Measurements from ENCODE around the gene PLXNC1. TPM values are rescaled to one million over a fixed set of nuclear protein-coding genes. Genes with fewer than 3 reads are reported as not detected.

The PLXNC1 gene
- total RNA-seq, 1 experiment from 2014 or later, result 0.02 TPM

DNA sequence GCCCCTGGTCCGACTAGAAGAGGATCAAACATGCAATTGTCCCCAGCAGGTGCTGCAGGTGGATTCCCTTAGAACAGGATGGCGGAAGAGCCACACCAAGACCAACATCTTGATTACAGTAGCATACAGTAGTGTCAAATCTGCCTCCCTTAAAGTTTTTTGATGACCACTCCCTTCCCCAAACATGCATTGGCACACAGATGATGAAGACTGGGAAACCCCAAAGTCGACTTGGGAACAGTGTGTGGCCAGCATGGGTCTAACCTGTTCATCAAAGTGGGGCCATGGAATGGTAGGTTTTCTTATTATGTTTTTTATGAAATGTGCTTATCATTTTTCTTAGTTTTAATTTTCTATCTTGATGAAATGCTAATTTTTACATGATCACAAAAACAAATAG lies 8.8 kb downstream of the PLXNC1 start:
- DNase-seq (ENCODE audit: extremely low read depth, low read depth), result no peak

DNA sequence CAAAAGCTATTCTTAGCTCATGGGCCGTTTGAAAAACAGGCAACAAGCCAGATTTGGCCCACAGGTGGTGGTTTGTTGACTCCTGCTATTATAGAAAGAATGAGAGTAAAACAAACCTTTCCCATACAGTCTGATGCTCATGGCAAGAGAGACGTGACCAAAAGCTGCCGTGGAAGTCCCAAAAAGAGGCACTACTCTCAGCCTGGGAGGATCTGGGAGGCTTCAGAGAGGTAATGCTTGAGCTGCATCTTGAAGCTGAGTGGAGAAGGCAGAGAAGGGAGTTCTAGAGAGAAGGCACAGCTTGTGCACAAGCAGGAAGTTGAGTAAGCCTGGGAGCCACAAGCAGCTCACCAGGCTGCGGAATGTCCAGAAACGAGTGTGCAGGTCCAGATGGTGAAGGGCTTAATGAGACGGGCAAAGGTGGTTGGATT lies 9.6 kb downstream of the PLXNC1 start:
- DNase-seq (ENCODE audit: extremely low read depth, low read depth), result no peak

DNA sequence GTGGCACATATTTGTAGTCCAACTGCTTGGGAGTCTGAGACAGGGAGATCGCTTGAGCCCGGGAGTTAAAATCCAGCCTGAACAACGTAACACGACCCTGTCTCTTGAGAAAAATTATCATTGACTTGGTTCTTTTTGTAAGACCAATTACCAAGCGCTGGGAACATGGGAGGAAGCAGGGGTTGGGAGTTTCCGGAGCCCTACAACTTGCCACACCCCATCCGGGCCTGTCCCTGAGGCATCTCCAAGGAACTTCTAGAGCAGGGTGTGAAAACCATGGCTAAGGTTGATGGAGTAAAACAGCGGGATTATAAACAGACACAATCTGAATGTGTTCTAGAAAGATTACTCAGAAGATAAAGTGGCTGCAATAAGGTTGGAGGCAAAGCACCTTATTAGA lies 10.3 kb downstream of the PLXNC1 start:
- no peak for DNase-seq (ENCODE audit: extremely low read depth, low read depth)

DNA sequence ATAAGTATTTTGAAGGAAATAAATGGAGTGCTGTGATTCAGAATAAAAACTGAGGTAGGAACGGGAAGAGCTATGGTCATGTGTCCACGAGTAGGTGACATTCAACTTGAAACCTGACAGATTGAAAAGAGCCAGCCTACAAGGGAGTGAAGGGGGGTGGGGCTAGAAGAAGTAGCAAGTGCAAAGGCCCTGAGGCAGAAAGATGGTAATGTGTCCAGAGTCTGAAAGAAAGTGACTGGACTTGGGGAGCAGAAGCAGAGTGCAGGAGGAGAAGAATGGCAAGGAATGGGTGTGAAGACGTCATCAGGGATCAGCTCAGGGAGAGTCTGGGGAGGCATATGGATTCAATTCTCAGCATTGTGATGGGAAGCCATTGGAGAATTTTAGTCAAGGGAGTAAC lies 13.7 kb downstream of the PLXNC1 start:
- DNase-seq (ENCODE audit: extremely low read depth, low read depth), result no peak

DNA sequence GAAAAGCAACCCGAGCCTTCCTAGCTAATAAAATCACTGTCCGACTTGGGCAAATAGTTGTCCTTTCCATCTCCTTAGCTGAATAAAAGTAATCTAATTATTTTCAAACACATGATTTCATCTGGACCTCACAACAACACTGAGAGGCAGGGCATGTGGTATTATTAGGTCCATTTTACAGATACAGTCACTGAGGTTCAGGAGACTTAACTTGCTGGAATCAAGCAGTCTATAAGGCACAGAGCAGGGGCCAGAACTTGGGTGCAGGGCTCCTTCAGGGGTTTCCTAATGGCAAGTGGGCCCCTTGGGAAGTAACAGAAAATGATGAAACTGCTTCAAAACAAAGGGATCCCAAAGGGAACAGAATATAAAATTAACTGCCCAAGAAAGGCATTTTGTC lies 15.5 kb downstream of the PLXNC1 start:
- DNase-seq (ENCODE audit: extremely low read depth, low read depth), result no peak

DNA sequence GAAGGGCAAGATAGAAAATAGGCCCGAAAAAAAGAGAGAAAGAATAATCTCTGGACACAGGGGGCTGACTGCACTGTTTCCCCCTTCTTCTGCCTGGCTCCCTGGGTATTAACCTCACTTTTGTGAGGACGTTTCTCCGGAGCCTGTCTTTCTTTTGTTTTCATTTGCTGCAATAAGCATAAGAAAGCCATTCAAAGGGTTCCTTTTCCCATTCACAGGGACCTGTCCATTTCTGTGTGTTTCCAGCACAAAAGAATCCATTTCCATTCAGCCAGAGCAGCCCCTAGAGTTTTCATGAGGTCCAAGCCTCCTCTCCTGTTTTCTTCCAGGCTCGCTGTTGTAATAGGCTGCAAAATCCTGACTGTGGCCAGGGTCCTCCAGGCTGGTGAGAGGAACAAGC lies 16.8 kb downstream of the PLXNC1 start:
- DNase-seq (ENCODE audit: extremely low read depth, low read depth), result no peak

DNA sequence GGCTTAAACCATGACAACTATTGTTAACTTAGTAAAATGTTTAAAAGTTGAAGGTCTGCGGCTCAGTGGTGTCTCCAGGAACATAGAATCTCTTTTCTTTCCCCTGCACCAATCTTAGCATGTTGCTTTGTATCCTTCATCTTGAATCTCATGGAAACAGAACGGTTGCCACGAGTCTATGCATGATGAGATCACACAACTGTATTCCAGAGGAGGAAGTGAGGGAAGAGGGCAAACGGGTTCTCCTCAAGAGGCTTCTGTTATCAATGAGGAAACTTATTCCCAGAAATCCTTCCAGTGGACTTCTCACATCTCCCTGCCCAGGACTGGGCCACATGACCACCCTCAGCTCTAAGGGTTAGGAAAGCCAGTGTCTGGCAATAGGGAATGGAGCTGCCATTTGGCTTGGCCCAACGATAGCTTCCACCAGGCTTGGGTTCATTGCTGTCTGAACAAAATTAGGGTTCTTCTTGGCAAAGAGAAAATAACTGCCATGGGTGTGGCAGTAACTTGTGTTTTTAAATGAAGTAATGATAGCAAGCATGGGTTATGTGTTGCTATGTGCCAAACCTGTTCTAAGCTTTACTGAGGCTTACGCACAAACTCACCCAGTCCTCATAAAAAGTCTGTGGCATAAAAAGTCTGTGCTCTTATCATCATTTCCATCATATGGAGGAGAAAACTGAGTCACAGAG lies 17.4 kb downstream of the PLXNC1 start:
- DNase-seq (ENCODE audit: extremely low read depth, low read depth), result no peak

DNA sequence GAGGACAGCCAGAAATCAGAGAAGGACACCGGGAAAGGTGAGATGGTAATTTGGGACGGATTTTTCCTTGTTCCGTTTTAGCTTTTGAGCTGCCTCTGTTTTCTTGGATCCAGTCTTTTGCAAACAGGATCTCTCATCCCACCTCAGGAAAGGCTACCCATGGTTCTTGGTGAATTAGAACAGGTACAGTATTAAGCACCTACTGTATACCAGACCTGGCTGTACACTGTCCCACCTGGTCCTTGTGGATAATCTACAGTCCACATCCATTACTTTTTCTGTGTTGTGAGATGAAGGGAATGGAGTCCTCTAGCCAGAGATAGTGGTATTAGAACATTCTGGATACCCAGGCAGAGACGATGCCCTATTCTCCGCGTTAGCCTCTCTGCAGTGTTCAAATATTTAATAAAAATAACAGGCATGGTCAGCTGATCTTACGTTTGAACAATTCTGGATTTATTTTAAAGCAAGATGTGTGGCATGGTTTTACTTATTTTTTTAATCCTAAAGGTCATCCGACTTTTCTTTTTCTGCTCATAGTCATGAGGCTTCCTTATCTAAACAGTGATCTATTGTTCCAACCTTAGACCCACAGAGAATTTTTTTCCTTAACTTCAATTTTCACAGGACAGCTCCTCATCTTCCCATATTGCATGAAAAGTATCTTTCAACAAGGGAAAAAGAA lies 18.8 kb downstream of the PLXNC1 start:
- DNase-seq (ENCODE audit: extremely low read depth, low read depth), result no peak

DNA sequence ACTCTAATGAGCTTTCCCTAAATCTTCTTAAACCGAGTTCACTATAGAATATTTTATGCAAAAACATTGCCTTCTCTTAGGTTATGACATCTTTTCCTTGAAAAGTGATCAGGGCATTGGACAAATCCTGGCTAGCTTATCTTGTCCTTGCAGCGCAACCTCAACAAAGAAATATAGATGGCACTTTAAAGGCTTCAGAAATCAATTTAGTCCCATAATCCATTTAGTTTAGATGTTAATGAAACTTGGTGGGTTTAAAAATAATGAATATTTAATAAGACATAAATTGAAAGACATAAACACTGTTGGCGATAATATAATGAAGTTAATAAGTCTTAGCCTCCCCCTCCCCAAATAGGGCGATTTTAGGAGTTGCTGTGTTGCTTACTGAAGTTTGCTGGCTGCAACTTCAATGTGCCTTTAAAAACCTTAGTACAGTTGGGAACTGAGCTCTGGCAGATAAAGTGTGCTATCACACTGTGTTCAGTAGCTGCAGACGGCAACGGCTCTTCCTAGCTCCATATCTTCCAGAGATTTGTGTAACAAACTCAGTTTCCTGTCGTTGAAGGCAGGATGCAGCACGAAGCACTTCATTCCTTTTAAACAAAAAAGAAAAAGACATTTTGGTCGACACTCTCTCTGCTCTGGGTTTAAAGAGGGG lies 19.5 kb downstream of the PLXNC1 start:
- DNase-seq (ENCODE audit: extremely low read depth, low read depth), result no peak

DNA sequence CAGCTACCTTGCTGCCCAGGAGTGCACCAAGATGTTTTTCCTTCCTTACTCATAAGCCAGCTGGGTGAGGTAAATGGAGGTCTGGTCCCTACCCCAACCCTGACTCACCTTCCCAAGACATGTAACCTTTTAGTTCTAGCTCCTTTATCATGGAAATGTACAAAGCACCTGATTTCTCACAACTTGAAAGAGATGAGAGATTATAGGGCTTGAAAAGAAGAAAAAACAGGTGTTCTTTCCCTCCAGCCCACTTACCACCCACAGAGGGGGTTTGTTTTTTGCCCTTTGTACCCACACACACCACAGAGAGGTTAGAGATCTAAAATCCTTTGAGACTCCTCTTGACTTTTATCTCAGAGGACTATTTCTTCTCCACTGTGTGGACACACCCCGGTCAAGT lies 21.1 kb downstream of the PLXNC1 start:
- DNase-seq (ENCODE audit: extremely low read depth, low read depth), result no peak

DNA sequence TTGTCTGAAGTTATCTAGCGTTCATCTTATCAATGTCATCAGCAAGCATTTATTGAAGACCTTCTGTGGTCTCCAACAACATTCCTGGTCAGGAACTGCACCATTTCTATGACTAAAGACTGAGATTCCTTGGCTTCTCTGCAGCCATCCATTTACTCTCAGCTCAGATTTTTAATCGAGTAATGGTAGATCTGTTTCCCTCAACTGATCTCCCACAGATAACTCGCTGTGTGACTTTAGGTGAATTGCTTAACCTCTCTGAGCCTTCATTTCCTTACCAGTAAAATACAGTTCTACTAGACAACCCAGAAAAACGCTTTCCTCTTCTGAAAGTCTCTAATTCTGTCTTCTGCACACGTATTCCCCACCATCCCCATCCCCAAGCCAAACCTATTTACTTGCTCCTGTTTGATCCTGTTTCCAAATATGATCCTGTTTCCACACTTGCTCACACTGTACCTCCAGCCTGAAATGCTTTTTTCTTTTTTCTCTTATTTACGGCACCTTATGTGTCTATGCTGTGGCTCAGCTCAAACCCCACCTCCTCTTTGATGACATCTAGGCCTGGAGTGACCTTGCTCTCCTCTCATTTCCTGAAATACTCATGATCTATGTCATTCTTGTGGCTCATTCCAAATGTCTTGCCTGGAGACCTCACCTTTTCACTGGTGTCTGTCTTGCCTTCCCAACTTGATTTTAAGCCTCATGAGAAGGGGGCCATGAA lies 21.8 kb downstream of the PLXNC1 start:
- no peak for DNase-seq (ENCODE audit: extremely low read depth, low read depth)

DNA sequence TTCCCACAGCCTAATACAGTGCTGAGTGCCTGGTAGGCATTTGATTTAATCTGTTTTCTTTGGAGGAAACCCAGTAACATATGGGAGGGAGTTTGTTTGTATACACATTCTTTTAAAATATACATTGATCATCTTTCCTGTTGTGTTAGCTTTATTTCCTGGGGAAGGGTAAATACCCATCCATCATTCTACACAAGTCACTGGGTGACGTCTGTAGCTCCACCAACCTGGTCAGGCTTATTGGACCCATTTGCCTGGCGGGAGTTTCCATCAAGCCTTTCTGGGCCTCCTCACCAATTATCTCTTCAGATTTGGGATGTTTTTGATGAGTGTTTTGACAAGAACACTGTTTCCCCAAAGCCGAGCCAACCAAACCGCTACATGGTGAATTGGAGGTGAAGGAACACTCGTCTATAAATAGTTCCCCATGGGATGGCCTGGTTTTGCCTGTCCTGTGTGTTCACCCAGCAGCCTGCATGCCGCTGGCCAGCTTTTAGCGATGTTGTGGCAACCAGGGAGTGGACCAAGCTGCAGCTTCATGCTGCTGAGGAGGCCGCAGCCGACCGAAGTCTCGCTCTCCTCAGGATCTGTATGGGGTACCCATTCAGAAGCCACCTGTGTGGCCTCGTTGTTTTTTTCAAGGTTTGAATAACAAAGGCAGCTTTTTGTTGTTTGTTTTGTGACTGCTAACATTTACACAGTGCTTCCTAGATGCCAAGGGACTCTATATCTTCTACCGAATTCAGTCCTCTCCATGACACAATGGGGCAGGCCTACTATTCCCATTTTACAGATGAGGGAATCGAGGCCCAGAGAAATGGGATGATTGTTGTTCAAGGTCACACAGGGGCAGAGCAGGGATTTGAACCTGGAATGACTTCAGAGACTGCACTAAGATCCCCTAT lies 22.6 kb downstream of the PLXNC1 start:
- no peak for DNase-seq (ENCODE audit: extremely low read depth, low read depth)

DNA sequence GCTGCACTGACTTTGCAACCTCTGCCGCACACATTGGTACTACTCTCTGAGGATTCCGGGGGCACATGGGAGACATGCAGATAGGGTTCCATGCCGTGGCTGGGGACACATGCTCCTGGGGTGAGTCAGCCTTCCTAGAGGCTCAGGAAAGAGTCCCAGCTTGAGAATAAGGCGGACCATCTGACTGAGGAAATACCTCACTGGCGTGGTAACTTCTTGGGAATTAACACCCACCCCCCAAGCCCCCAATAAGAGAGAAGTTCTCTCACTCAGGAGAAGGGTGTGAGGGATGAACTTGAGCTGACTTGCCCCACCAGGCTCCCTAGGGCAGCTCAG lies 23.2 kb downstream of the PLXNC1 start:
- DNase-seq (ENCODE audit: extremely low read depth, low read depth), result no peak

DNA sequence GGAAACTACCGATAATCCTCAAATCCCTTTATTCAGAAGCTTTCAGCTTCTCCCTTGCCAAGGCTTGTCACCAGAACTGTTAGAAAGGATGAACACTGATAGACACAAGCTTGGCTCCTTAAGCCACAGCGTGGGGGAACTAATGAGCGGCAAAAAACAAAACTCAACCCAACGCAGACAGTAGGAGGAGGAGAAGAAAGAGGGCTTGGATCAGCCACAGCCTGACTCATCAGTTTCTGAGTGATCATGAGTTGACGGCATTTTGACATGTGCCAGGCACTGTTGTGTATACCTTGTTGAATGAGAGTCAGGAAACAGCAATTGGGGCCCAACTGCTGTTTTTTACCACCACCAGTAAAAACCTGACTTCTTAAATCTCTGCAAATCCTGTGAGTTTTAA lies 23.7 kb downstream of the PLXNC1 start:
- no peak for DNase-seq (ENCODE audit: extremely low read depth, low read depth)

DNA sequence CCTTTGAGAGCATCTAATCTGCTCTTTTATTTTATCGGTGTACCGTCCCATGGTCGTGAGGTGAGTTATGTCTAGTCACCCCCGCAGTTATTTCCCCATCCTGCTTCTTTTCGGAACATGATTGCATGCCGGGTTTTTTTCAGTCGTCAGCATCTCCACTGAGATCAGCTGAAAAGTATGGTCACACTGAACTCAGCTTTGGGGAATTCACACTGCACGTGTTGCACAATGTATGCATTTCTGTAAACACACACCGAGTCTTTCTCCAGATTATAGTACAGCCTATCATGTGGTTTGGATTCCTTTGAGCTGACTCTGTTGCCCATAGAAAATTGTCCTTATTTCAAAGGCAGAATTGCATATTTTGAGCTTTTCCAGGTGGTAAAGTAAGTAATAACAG lies 24.6 kb downstream of the PLXNC1 start:
- DNase-seq (ENCODE audit: extremely low read depth, low read depth), result no peak

DNA sequence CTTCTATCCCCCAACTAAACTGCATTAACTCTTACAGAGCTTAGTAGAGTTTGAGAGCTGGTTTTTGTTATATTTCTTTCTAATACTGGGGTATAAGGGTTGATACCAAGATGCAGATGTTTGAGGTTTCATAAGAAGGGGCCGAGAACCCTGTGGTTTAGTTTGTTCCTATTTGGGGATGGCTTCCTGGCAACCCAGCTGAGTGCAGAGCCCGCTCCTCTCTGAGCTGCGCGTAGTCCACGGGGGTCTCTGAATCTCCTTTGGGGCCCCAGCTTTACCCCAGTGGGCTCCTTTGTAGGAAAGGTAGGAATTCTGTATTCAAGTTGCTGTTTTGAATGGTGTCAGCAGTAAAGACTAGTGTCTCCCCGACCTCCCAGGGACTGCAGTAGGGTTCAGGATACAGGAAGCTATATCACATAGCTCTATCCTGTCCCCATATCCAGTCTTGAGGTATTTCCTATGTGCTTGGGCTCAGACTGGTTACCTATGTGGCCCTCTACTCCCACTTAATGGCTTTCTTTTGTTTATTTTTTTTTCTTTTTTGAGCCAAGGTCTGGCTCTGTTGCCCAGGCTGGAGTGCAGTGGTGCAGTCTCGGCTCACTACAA lies 25.4 kb downstream of the PLXNC1 start:
- no peak for DNase-seq (ENCODE audit: extremely low read depth, low read depth)

DNA sequence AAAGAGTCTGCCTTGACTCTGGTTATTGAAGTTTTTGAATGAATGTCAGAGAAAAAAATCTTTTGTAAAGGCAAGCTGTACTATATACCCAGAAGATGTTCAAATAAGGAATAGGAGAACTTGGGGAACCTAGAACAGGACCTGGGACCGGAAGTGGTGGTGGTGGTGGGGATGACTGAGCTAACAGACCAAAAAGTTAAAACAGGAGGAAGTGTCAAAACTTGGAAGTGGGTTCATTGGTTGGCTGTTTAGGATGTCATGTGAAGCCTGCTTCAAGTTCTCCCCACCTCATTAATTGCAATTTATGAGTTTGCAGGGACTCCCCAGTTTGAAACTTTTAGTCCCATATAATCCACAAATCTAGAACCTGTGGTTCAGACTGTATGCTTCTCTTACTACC lies 26.2 kb downstream of the PLXNC1 start:
- no peak for DNase-seq (ENCODE audit: extremely low read depth, low read depth)

DNA sequence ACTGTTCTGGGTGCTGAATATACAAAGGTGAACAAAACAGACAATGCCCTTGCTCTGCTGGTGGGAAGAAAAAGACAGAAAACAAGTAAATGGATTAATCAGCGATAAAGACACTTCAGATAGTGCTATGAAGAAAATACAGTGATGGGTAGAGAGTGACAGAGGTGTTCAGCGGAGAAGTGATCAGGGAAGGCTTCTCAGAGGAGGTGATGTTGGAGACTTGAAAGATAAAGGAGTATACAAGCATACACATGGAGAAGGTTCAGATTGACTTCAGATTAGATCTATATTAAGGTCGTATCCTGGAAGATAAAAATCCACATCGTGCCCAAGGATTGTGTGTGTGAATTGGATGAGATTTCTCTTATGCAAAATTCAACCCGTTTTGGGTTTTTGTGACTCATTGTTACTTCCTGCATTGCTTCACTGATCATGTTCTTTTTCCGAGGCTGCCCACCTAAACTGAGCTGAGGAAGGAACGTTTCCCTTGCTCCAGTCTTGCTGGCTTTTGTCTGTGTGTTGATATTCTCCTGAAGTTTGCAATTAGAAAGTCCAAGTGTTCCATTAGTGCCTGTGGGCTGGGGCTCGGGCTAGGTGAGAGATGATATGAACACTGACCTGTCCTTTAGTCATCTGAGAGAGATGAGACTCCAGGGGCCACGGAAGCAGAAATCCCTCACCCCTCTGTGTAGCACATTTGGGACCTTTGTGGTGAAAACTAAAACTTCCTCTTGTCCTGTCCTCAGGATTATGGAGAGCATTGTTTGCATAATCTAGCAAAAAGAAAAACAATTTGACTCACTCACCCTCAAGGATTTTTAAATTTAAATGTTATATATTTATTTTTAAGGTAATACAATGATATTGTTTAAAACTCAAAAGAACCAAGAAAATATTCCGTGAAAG lies 27.6 kb downstream of the PLXNC1 start:
- DNase-seq (ENCODE audit: extremely low read depth, low read depth), result no peak

DNA sequence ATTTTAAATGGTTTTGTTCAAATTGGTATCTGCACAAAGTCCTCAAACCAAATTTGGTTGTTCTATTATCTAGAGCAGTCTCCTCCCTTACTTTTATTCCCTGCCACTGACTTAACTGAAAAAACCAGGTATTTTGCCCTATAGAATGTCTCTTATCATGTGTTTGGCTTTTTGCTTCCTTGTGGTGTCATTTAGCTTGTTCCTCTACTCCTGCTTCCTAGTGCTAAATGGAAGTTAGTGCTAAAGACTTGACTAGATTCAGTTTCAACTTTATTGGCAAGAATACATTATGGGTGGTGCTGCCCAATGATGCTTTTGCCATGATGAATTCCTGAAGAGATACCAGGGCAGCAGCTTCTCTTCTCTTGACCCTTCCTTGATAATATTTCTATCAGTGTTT lies 29.7 kb downstream of the PLXNC1 start:
- DNase-seq (ENCODE audit: extremely low read depth, low read depth), result no peak

Measured in NCI-H460 (cell line).